Measurements from ENCODE around the gene ADAMTSL3.
"Not testable (repeated sequence)": the region's sequence is repeated elsewhere in the genome, so short reads cannot be mapped to it uniquely, and the experiment has no call there.

ADAMTSL3 gene

GRCh38 chr15:83919978-83920510 is 266.1 kb downstream of the ADAMTSL3 start:
- DNase-seq (ENCODE audit: low read depth) = no peak

- DNase-seq (ENCODE audit: low read depth) = no peak
These were observed 268.8 kb downstream of the ADAMTSL3 start for GRCh38 chr15:83922649-83923294.

GRCh38 chr15:83926116-83926515 is 272.2 kb downstream of the ADAMTSL3 start:
- DNase-seq (ENCODE audit: low read depth) = no peak

- no peak for DNase-seq (ENCODE audit: low read depth)
These were observed 273.9 kb downstream of the ADAMTSL3 start for GRCh38 chr15:83927704-83928391.

- DNase-seq (ENCODE audit: low read depth) = no peak
These were observed 274.4 kb downstream of the ADAMTSL3 start for GRCh38 chr15:83928392-83928734.

- DNase-seq (ENCODE audit: low read depth) = no peak
These were observed 275.0 kb downstream of the ADAMTSL3 start for GRCh38 chr15:83928878-83929418.

- no peak for DNase-seq (ENCODE audit: low read depth)
These were observed 275.7 kb downstream of the ADAMTSL3 start for GRCh38 chr15:83929619-83930018.

- no peak for DNase-seq (ENCODE audit: low read depth)
These were observed 276.7 kb downstream of the ADAMTSL3 start for GRCh38 chr15:83930392-83931212.

GRCh38 chr15:83935774-83936173 is 281.9 kb downstream of the ADAMTSL3 start:
- DNase-seq (ENCODE audit: low read depth) = no peak

- no peak for DNase-seq (ENCODE audit: low read depth)
These were observed 286.2 kb downstream of the ADAMTSL3 start for GRCh38 chr15:83940136-83940535.

- no peak for DNase-seq (ENCODE audit: low read depth)
These were observed 289.1 kb downstream of the ADAMTSL3 start for GRCh38 chr15:83943043-83943442.

- no peak for DNase-seq (ENCODE audit: low read depth)
These were observed 290.0 kb downstream of the ADAMTSL3 start for GRCh38 chr15:83943849-83944404.

GRCh38 chr15:83947156-83947555 is 293.2 kb downstream of the ADAMTSL3 start:
- no peak for DNase-seq (ENCODE audit: low read depth)

GRCh38 chr15:83954506-83954905 is 300.6 kb downstream of the ADAMTSL3 start:
- no peak for DNase-seq (ENCODE audit: low read depth)

- no peak for DNase-seq (ENCODE audit: low read depth)
These were observed 301.9 kb downstream of the ADAMTSL3 start for GRCh38 chr15:83955806-83956265.

GRCh38 chr15:83956887-83957286 is 303.0 kb downstream of the ADAMTSL3 start:
- DNase-seq (ENCODE audit: low read depth) = no peak

GRCh38 chr15:83959477-83959876 is 305.6 kb downstream of the ADAMTSL3 start:
- no peak for DNase-seq (ENCODE audit: low read depth)

- no peak for DNase-seq (ENCODE audit: low read depth)
These were observed 306.4 kb downstream of the ADAMTSL3 start for GRCh38 chr15:83960192-83960829.

- no peak for DNase-seq (ENCODE audit: low read depth)
These were observed 307.4 kb downstream of the ADAMTSL3 start for GRCh38 chr15:83961311-83961710.

- DNase-seq (ENCODE audit: low read depth) = not testable (repeated sequence)
These were observed 311.0 kb downstream of the ADAMTSL3 start for GRCh38 chr15:83964967-83965366.

- DNase-seq (ENCODE audit: low read depth) = no peak
These were observed 316.5 kb downstream of the ADAMTSL3 start for GRCh38 chr15:83970295-83970890.
